UCSD-AML1 (cell line): ENCODE data around the gene MYH13.
A peak's percentile ranks its signal among the peaks of the same experiment; 100 is the strongest.

ENCODE experiments used
- DNase-seq: peaks from one replicate; lab custom pipeline; 2025; ENCODE audit not compliant: unreplicated experiment; lab: John Stamatoyannopoulos, UW

MYH13 gene

DNA sequence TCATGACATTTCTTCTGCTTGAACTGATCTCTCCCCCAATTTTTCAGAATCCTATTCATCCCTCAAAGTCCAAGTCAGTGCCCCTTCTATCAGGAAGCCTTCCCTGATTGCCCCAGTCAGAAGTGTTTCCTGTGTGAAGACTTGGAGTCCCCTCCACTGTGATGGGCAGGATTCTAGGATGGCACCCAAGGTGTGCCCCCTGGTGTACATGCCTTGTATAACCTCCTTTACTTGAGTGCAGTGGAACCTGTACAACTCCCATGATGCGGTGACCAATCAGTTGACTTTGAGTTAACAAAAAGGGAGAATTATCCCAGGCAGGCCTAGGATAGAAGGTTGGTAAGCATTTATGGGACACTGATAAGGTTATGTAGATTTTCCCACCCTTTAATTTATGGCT lies 23.4 kb downstream of the MYH13 start:
- peak; percentile 18 for DNase-seq

DNA sequence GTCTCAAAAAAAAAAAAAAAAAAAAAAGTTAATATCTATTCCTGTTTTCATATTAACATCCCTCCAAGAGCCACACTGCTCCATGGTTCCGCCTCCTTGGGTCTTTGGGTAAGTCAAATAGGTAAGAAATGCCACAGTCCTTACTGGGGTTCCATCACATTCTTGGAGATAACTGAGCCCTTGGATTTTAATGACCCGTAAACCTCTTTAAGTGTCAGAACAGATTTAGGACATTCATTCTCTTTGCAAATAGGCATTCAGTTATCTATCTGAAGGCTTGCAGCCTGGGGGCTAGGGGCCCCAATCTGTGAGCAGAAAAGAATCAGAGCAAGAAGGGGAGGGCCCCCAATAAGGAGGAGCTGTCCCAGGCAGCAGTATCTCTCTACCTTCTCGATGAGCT lies 28.0 kb downstream of the MYH13 start:
- DNase-seq: no peak

DNA sequence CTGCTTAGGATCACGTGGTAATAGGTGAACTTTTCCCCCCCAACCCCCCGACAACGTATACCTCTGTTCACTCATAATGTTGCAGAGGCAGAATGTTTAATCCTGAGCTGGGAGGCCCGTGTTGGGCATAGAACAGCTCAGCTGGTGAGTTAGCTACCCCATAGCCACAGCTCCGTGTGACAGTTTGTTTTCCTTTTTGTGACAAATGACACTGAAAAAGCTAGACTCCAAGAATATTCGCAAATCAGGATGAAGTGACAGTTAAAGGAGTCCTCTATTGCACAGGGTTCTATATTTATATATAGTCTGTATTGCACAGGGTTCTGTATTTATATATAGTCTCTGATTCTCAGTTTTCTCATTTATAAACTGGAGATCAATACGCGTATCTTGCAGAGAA lies 33.8 kb downstream of the MYH13 start:
- DNase-seq: no peak

DNA sequence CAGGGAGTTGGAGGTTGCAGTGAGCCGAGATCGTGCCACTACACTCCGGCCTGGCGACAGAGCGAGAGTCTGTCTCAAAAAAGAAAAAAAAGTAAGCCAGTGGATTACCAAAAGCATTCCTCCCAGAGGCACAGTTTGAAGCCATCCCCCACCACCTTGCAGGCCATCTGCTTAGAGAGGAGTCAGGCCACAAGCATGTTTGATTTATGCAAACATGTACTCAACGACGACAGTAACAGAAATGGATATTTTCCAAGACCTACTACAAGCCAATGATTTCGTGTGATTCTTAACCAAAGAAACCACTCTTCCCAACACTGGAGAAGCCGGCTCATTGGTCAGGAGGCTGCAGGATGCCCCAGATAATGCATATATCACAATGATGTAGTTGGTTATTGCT lies 34.8 kb downstream of the MYH13 start:
- no peak for DNase-seq

DNA sequence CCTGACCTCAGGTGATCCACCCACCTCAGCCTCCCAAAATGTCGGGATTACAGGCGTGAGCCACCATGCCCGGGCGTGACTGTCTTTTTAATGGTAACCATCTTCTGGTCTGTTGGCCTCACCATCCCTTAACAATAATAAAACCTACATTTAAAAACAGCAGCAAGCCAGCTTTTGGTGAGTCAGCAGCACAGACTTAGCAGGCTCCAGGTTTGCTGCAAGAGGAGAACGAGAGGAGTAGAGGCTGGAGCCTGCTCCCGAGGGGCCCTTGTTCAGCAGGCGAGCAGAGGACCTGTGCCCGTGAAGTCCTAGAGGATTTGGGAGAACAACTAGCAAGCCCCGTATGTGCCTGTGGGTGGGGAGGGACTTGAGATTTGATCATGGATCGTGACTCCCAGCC lies 35.7 kb downstream of the MYH13 start:
- DNase-seq: no peak

DNA sequence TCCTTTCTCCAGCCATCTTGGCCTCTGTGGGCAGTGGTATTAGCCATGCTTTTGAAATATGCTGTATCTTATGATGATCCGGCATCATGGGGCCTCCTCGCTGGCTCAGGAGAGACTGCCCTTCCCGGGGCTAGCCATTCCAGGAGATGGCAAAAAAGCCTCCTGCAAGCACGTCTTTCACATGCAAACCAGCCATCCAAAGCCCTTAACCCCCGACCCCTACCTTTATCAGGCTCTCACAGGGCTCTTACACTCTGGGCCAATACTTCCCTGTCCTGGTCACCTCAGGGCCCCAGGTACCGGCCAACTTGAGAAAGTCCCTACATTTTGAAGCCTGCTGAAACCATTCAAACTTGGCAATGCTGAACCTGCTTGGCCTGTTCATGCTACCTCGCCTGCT lies 36.4 kb downstream of the MYH13 start:
- DNase-seq: no peak

DNA sequence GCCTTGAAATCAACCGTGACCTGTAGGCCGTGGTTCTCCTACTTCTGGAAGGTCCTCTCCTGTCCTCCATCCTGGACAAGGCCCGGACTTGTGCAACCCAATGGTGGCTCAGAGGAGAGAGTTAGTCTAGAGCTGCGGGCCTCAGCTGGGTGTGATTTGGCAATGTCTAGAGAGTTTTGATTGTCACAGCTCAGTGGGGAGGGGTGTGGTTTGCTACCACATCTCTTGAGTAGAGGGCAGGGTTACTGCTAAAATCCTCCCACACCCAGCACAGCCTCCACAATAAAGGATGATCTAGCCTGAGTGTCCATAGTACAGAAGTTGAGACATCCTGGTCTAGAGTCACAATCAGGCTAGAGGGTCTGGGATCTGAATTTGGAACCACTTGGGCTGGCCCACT lies 40.3 kb downstream of the MYH13 start:
- no peak for DNase-seq

DNA sequence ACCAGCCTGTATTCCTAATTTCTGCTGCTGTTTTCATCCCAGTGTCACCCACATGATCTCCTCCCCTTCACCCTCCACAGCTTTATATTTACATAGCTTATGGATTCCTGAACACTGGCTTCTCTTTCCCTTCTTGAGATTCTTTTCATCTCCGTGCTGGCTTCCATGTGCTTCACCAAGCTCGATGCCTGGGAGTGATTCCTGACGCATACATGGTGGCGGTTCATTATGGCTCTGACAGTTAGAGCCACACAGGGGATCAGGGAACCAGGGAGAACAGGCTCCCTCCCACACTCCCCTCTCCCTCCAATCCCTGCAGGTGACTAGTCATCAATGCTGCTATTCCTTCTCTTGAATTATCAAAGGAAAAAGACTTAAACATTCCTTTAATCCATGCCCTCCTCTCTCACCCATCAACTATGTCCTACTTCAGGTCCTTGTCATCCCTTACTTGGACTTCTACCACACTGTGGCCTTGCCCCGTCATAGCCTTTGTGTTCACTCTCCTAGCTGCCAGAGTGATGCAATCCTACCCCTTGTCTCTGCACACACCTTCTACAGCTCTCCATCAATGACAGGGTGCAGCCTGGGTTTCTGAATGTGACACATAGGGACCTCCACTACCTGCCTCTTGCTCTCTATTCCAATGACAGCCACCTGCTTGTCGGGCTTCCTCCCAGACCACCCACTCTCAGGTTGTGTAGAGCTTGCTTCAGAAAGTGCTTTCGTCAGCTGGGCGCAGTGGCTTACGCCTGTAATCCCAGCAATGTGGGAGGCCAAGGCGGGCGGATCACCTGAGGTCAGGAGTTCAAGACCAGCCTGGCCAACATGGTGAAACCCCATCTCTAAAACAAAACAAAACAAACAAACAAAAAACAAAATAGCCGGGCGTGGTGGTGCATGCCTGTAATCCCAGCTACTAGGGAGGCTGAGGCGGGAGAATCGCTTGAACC lies 43.6 kb downstream of the MYH13 start:
- DNase-seq: no peak

DNA sequence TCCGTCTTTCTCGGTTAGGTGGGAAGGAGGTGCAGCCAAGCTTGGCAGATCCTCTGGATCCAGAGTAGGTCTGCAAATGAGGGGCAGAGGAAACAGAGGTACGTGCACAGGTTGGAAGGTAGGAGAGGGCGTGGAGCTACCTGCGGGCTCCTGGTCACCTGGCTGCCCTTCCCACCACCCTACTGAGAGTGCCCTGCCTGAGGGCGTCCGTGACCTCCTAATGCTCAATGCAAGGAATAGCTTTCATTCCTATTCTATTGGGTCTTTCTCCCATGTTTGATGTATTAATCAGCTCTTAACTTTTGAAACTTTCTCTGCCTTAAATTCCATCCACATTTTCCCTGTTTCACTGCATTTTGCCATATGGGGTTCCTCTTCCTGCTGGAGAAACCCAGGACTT lies 44.6 kb downstream of the MYH13 start:
- DNase-seq: no peak

DNA sequence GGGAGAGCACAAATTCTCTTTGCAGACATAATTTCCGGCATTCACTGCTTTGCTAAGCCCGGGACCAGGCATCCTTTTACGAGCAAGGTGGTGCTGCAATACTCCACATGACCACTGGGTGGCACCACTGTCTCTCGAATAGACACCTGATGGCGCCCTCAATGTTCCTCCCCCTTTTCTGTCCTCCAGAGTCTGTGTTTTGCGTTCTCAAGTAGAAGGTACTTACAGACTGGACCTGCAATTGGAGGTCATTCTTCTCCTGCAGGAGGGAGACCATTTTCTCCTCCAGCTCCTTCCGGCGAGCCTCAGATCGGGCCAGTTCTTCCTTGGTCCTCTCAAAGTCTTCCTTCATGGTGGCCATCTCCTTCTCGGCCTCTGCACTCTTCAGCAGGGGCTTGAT lies 45.2 kb downstream of the MYH13 start:
- peak; percentile 79 for DNase-seq

DNA sequence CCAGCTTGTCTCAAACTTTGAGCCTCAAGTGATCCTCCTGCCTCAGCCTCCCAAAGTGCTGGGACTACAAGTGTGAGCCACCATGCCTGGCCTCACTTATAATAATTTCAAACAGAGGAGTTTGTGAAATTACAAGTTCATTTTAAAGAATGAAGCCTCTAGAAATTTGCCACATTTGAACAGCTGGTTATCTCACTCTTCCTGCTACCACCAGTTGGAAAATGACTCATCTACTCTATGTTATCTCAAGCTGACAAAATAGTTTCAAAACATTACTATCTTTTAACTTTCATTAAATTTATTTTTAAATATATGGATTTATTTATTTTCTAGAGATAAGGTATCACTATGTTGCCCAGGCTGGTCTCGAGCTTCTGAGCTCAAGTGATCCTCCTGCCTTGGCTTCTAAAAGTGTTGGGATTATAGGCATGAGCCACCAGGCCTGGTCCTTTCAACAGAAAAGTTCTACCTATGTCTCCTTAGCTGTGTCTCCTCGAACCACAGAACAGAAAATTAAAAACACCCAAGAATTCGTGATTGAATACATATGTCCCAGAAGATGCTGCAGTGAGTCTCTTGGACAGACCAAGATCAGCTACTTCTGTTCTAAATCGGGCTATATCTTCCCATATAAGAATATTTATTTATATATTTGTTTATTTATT lies 47.6 kb downstream of the MYH13 start:
- DNase-seq: no peak

DNA sequence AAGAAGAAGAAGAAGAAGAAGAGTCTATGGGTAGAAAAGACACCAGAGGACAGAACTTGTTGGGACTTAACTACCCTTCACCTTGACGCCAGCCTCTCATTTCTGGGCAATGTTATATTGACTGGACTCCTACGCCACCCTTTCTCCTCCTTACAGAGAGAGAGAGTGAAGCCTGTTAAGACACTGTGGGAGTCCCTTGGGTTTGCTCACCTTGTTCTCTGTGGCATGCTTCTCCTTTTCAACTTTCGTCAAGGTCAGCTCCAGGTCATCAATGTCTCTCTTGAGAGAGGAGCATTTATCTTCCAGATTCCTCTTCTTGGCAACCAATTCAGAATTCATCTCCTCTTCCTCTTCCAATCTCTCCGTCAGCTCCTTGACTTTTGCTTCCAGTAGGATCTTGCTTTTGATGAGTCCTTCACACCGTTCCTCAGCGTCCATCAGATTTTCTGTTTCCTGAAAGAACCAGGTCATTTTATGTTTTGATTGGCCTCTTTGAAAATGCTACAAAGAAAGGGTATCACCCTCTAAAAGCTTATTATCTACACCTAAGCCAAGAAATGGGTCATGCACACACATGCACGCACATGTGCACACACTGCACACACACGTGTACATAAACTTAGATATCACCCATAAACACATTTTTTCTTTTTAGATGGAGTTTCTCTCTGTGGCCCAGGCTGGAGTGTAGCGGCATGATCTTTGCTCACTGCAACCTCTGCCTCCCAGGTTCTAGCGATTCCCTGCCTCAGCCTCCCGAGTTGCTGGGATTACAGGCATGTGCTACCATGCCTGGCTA lies 48.8 kb downstream of the MYH13 start:
- DNase-seq: no peak

DNA sequence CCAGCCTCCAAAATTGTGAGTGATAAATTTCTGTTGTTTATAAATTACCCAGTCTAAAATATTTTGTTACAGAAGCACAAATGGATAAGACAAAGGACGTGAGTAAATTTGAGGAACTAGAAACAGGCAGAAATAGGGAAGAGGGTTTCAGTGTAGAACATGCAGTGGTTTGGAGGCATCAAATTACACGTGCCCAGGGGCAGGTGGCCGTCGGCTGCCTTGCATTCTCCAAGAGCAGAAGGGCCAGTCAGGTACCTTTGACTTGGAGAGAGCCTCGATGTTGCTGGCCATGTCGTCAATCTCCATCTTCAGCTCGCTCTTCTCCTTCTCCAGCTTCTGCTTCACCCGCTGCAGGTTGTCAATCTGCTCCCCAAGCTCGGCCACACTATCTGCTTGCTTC lies 54.3 kb downstream of the MYH13 start:
- peak; percentile 23 for DNase-seq

DNA sequence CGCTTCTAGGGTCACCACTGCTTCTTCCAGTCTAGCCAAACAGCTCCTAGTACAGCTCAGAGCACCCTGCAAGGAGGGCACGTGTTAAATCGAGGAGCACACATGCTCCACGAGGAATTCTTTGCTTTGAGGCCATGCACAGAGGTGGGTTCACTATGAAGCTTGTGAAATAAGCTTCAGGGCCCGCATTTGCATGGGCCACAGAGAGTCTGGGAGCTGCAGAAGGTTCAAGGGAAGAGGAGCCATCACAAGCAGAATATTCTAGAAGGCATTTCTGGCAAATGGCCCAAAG lies 55.3 kb downstream of the MYH13 start:
- no peak for DNase-seq

DNA sequence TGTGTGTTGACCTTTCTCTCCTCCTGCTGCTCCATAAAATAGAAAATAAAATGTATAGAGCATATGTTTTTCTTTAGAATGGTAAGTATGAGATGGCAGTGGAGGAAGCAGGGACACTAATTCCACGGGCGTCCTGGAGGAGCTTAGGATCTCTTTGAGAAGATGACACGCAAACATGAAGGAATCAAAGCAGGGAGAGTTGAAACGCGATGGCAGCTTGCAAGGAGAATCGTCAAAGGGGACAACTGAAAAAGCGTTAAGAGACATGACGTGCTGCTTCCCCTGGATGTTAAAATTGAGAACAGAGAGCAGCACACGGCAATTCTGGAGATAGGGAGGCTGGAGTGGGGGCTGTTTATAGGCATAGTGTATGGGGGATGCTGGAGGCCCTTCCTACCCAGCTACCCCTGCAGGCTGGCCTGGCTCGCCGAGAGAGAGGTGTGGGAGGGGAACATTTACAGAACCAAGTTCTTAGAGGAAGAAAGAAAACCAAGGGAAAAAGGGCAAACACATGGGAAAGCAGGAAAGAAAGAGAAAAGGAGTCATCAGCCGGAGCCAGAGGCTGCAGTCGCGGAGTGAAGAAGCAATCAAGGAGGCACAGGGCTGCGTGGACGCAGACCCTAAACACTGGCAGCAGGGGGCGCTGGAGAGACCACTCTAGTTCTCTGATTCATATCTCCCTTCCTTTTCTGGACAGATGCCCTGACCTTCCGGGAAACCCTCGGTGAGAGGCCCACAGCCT lies 55.8 kb downstream of the MYH13 start:
- peak; percentile 43 for DNase-seq

DNA sequence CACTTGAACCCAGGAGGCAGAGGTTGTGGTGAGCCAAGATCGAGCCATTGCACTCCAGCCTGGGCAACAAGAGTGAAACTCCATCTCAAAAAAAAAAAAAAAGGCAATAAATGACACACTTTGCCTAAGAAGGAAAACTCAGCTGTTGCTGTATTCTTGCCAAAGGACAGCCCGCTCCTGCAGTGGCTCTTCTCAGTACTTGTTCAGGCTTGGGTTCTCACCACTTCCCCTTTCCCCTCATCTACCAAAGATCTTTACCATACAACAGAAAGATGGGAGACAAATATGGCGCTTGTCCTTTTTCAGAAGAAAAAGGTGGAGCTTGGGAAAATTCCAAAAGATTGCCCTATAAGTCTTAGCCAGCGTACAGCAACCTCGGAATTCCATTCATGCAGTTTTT lies 58.5 kb downstream of the MYH13 start:
- DNase-seq: no peak

DNA sequence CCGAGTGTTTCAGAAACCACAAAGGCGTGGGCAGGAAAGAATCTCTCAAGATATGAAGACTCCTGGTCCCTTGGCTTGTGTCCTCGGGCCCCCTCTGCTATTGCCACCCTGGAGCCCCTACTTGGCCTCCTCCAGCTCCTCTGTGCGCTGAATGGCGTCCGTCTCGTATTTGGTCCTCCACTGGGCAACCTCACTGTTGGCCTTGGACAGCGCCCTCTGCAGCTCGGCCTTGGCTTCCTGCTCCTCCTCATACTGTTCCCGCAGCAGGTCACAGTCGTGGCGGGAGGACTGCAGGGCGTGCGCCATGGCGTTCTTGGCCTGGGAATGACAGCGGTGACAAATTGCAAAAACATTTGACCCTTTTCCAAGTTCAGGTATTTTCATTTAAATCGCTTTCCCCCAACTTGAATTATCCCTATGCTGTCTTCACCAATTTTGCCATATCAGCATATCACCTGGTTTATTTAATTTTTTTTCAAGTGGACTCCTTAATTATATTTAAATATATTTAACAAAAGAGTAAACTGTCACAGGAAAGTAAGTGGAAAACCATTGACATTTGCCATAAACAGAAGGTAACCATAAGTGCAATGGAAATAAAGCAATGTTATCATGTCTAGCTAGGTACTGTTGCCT lies 59.7 kb downstream of the MYH13 start:
- no peak for DNase-seq

DNA sequence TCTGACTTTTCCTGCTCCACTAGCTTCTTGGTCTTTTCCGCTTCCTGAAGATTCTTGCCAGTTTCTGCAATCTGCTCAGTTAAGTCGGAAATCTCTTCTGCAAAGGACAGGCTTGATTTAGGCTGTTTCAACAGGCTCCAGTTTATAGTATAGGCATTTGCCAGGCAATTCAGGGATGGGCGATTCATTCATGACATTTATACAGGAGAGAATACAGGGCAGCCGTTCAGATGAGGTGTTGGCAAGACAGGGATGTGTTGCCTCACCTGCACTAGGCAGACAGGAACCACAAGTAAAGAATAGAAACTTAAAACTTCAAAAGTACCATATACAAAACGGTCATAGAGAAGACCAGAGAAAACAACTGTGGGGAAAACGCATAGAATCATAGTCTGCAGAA lies 61.7 kb downstream of the MYH13 start:
- no peak for DNase-seq

DNA sequence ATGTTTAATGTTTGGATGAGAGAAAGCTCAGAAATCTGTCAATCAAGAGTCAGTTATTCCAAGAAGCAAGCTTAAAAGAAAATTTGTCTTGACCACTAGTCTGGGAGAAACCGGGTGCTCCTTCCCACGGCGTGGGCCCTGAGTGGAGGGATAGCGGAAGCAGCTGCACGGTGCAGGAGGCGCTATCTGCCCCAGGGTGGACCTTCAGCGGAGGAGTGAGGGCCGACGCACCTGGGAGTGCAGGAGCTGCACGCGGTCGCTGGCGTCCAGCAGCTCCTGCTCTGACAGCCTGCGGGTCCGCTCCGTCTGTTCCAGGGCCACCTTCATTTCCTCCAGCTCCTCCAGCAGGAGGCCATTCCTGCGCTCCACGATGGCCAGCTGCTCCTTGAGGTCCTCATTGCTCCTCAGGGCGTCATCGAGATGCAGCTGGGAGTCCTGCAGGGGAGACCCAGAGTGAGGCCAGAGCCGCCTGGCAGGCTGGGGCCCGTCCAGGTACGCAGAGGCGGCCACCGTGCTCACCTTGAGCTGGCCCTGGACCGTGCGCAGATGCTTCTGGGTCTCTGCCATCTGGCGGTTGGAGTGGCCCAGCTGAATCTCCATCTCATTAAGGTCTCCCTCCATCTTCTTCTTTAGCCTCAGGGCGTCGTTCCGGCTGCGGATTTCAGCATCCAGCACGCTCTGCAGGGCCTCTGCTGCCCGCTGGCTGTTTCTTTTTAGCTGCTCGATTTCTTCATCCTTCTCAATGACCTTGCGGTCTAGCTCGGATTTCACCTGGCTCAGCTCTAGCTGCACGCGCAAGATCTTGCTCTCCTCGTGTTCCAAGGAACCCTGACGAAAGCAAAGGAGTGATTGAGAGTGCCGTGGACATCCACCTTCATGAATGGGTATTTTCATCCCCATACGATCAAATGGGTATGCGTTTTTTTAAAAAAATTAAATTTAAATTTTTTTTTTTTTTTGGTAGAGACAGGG lies 63.5 kb downstream of the MYH13 start:
- DNase-seq: no peak

DNA sequence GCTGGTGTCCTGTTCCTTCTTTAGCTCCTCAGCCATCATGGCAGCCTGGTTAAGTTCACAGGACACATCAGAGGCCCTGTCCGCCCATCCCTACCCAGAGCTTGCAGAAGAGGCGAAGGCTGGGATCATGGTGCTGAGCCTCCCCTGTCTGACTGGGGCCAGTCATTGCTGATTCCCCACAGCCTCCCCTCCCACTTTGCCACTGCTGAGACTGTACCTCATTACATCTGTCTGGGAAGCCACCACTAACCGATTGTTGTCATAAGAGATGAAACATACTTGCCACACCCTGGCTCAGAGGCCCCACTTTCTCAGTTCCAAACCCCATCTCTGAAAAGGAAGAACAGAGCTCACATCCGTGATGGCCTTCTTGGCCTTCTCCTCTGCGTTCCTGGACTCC lies 66.2 kb downstream of the MYH13 start:
- DNase-seq: no peak
